HepG2 (cell line): Measurements from ENCODE around the gene TUBA4B. TPM values are rescaled to one million over a fixed set of nuclear protein-coding genes. Genes with fewer than 3 reads are reported as not detected.

Source experiments
- CHD2 ChIP-seq: IDR thresholded peaks from 2 replicates; pipeline ENCODE4 v1.6.1; 2011; ENCODE audit warnings: low read depth, low read length, improper control_type of control experiment
- EHMT2 ChIP-seq: fragments of 200-600 bp; sonication (generic); IDR thresholded peaks from 2 replicates; pipeline ENCODE4 v1.7.0; 2017; ENCODE audit warnings: antibody characterized with exemption, low read depth, low read length, borderline replicate concordance
- GABPB1 ChIP-seq: IDR thresholded peaks from 2 replicates; pipeline ENCODE4 v1.6.1; 2016; ENCODE audit warnings: mild to moderate bottlenecking, missing genetic modification reagents, moderate library complexity, missing compliant biosample characterization
- HOXA5 ChIP-seq: sonication (generic); formaldehyde crosslinking; IDR thresholded peaks from 2 replicates; pipeline ENCODE4 v1.4.0; 2020; ENCODE audit warnings: missing genetic modification reagents
- KAT7 ChIP-seq: IDR thresholded peaks from 2 replicates; pipeline ENCODE4 v1.6.1; 2018; ENCODE audit warnings: borderline replicate concordance, missing compliant biosample characterization
- MED1 ChIP-seq: sonication (generic); formaldehyde crosslinking; IDR thresholded peaks from 2 replicates; pipeline ENCODE4 v1.4.0; 2020; ENCODE audit warnings: missing genetic modification reagents
- MTF2 ChIP-seq: sonication (generic); formaldehyde crosslinking; IDR thresholded peaks from 2 replicates; pipeline ENCODE4 v1.5.0; 2020; ENCODE audit warnings: missing genetic modification reagents, borderline replicate concordance
- NFYC ChIP-seq: IDR thresholded peaks from 2 replicates; pipeline ENCODE4 v1.6.1; 2016; ENCODE audit warnings: missing genetic modification reagents, missing compliant biosample characterization
- SALL2 ChIP-seq: sonication (generic); formaldehyde crosslinking; IDR thresholded peaks from 2 replicates; pipeline ENCODE4 v1.8.1; 2023; ENCODE audit warnings: mild to moderate bottlenecking, missing genetic modification reagents, inconsistent platforms
- SP4 ChIP-seq: sonication (generic); formaldehyde crosslinking; IDR thresholded peaks from 2 replicates; pipeline ENCODE4 v1.8.1; 2023; ENCODE audit warnings: mild to moderate bottlenecking, missing genetic modification reagents
- TCF7L2 ChIP-seq: IDR thresholded peaks from 2 replicates; pipeline ENCODE4 v1.6.1; 2011; ENCODE audit warnings: mild to moderate bottlenecking, low read depth, low read length, moderate library complexity
- ZKSCAN1 ChIP-seq: fragments of 150-350 bp; IDR thresholded peaks from 2 replicates; pipeline ENCODE4 v1.6.1; 2014; ENCODE audit warnings: low read length
- ZNF564 ChIP-seq: sonication (generic); formaldehyde crosslinking; IDR thresholded peaks from 2 replicates; pipeline ENCODE4 v1.8.1; 2023; ENCODE audit warnings: mild to moderate bottlenecking, missing genetic modification reagents
- polyA plus RNA-seq, 8 experiments: library from polyadenylated mRNA; depleted of rRNA in 3 of 8; stranded (reverse) in 7 of 8; unstranded in 1 of 8; fragments of >200 nt; fragmentation: Illumina TruSeq in 4 of 8; extraction: Trizol in 4 of 8; gene quantifications; 2 replicates each; pipeline versions ENCODE4 v1.2.1 to v1.2.3, GENCODE V29; 2011 to 2016; ENCODE audit warnings: low read depth in 4 of 8, missing spikeins in 1 of 8, mixed read lengths in 1 of 8; ENCODE audit not compliant: insufficient read depth in 1 of 8
- total RNA-seq, 5 experiments: library from RNA; depleted of rRNA; stranded (reverse); fragments of >200 nt; fragmentation: Illumina TruSeq; extraction: Trizol; gene quantifications; 2 replicates each; pipeline ENCODE4 v1.2.3, GENCODE V29; 2016; ENCODE audit warnings: low read depth in 1 of 5
- TF ChIP-seq, protein P1 (sequence below): sonication (generic); formaldehyde crosslinking; IDR thresholded peaks from 2 replicates; pipeline ENCODE4 v1.5.1; 2020; ENCODE audit warnings: mild to moderate bottlenecking, missing genetic modification reagents, borderline replicate concordance
- TF ChIP-seq, protein P2 (sequence below): sonication (generic); formaldehyde crosslinking; IDR thresholded peaks from 2 replicates; pipeline ENCODE4 v1.8.0; 2022; ENCODE audit warnings: low read depth, missing genetic modification reagents
- TF ChIP-seq, protein P3 (sequence below): sonication (generic); formaldehyde crosslinking; IDR thresholded peaks from 2 replicates; pipeline ENCODE4 v1.4.0; 2020; ENCODE audit warnings: missing genetic modification reagents, borderline replicate concordance
- TF ChIP-seq, protein P4 (sequence below): sonication (generic); formaldehyde crosslinking; IDR thresholded peaks from 2 replicates; pipeline ENCODE4 v1.8.0; 2022; ENCODE audit warnings: mild to moderate bottlenecking, missing genetic modification reagents, moderate library complexity
- TF ChIP-seq, protein P5 (sequence below): sonication (generic); formaldehyde crosslinking; IDR thresholded peaks from 2 replicates; pipeline ENCODE4 v1.4.0; 2020; ENCODE audit warnings: mild to moderate bottlenecking, missing genetic modification reagents
- TF ChIP-seq, protein P6 (sequence below): IDR thresholded peaks from 2 replicates; pipeline ENCODE4 v1.6.1; 2016; ENCODE audit warnings: low read depth, control low read depth
- TF ChIP-seq, protein P7 (sequence below): sonication (generic); formaldehyde crosslinking; IDR thresholded peaks from 2 replicates; pipeline ENCODE4 v1.4.0; 2020; ENCODE audit warnings: missing genetic modification reagents

TUBA4B gene
- total and polyA plus RNA-seq, 2 of the 13 experiments (the other 11 are each of a cell fraction or from before 2014, with no cell fraction given) = 0.18 to 0.22 TPM

DNA sequence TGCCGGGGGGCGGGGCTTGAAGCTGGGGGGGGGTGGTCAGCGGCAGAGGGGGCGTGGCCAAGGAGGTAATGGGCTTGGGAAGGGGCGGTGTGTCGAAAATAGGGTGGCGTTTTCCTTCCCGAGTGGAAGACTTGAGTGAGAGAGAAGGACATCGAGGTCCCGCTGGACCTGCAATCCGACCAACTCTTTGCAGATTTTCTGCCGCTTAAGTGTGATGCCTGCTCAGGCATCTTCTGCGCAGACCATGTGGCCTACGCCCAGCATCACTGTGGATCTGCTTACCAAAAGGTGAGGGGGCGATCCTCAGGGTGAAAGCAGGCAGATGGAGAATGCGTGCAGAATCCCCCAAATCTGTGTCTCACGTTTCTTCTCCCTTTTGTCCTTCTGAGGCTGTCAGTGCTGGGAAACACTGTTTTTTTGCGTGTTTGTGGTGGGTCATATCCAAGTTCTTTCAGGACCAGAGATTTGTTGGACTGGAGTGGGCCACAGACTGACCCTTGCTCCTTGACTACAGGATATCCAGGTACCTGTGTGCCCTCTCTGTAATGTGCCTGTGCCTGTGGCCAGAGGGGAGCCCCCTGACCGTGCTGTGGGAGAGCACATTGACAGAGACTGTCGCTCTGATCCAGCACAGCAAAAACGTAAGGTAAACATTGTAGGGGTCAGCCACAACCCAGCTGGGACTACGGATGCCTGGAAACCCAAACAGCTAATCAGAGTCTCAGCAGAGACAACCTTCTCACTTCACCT lies 45.7 kb upstream of the TUBA4B start (continued):
- TF ChIP-seq TCF7L2 (no peak), SP4 (CRISPR knock-in tag) (no peak), CHD2 (no peak), SALL2 (no peak), KAT7 (no peak), HOXA5 (peak; percentile 16; the same call in 1 of the 2 replicates), NFYC (0 out of 2 replicates have a peak, but pooled peaks have one; percentile 7), ZNF564 (no peak), EHMT2 (no peak), MED1 (CRISPR knock-in tag) (no peak), MTF2 (no peak), GABPB1 (no peak; the same call in 1 of the 2 replicates), ZKSCAN1 (no peak)
- TF ChIP-seq, protein P1, sequence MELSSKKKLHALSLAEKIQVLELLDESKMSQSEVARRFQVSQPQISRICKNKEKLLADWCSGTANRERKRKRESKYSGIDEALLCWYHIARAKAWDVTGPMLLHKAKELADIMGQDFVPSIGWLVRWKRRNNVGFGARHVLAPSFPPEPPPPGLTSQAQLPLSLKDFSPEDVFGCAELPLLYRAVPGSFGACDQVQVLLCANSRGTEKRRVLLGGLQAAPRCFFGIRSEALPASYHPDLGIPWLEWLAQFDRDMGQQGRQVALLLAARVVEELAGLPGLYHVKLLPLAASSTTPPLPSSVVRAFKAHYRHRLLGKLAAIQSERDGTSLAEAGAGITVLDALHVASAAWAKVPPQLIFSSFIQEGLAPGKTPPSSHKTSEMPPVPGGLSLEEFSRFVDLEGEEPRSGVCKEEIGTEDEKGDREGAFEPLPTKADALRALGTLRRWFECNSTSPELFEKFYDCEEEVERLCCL (CRISPR knock-in tag) = no peak
- TF ChIP-seq, protein P2, sequence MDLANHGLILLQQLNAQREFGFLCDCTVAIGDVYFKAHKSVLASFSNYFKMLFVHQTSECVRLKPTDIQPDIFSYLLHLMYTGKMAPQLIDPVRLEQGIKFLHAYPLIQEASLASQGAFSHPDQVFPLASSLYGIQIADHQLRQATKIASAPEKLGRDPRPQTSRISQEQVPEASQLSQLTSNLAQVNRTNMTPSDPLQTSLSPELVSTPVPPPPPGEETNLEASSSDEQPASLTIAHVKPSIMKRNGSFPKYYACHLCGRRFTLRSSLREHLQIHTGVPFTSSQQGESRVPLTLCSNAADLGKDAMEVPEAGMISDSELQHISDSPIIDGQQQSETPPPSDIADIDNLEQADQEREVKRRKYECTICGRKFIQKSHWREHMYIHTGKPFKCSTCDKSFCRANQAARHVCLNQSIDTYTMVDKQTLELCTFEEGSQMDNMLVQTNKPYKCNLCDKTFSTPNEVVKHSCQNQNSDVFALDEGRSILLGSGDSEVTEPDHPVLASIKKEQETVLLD (CRISPR knock-in tag) = no peak
- TF ChIP-seq, protein P3, sequence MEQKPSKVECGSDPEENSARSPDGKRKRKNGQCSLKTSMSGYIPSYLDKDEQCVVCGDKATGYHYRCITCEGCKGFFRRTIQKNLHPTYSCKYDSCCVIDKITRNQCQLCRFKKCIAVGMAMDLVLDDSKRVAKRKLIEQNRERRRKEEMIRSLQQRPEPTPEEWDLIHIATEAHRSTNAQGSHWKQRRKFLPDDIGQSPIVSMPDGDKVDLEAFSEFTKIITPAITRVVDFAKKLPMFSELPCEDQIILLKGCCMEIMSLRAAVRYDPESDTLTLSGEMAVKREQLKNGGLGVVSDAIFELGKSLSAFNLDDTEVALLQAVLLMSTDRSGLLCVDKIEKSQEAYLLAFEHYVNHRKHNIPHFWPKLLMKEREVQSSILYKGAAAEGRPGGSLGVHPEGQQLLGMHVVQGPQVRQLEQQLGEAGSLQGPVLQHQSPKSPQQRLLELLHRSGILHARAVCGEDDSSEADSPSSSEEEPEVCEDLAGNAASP (CRISPR knock-in tag) = no peak
- TF ChIP-seq, protein P4, sequence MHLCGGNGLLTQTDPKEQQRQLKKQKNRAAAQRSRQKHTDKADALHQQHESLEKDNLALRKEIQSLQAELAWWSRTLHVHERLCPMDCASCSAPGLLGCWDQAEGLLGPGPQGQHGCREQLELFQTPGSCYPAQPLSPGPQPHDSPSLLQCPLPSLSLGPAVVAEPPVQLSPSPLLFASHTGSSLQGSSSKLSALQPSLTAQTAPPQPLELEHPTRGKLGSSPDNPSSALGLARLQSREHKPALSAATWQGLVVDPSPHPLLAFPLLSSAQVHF = no peak
- TF ChIP-seq, protein P5, sequence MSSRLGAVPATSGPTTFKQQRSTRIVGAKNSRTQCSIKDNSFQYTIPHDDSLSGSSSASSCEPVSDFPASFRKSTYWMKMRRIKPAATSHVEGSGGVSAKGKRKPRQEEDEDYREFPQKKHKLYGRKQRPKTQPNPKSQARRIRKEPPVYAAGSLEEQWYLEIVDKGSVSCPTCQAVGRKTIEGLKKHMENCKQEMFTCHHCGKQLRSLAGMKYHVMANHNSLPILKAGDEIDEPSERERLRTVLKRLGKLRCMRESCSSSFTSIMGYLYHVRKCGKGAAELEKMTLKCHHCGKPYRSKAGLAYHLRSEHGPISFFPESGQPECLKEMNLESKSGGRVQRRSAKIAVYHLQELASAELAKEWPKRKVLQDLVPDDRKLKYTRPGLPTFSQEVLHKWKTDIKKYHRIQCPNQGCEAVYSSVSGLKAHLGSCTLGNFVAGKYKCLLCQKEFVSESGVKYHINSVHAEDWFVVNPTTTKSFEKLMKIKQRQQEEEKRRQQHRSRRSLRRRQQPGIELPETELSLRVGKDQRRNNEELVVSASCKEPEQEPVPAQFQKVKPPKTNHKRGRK (CRISPR knock-in tag) = no peak
- TF ChIP-seq, protein P6, sequence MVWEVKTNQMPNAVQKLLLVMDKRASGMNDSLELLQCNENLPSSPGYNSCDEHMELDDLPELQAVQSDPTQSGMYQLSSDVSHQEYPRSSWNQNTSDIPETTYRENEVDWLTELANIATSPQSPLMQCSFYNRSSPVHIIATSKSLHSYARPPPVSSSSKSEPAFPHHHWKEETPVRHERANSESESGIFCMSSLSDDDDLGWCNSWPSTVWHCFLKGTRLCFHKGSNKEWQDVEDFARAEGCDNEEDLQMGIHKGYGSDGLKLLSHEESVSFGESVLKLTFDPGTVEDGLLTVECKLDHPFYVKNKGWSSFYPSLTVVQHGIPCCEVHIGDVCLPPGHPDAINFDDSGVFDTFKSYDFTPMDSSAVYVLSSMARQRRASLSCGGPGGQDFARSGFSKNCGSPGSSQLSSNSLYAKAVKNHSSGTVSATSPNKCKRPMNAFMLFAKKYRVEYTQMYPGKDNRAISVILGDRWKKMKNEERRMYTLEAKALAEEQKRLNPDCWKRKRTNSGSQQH = no peak; the same call in 1 of the 2 replicates
- TF ChIP-seq, protein P7, sequence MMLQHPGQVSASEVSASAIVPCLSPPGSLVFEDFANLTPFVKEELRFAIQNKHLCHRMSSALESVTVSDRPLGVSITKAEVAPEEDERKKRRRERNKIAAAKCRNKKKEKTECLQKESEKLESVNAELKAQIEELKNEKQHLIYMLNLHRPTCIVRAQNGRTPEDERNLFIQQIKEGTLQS (CRISPR knock-in tag) = no peak
